ENCODE data around the gene XRCC5.

DNA sequence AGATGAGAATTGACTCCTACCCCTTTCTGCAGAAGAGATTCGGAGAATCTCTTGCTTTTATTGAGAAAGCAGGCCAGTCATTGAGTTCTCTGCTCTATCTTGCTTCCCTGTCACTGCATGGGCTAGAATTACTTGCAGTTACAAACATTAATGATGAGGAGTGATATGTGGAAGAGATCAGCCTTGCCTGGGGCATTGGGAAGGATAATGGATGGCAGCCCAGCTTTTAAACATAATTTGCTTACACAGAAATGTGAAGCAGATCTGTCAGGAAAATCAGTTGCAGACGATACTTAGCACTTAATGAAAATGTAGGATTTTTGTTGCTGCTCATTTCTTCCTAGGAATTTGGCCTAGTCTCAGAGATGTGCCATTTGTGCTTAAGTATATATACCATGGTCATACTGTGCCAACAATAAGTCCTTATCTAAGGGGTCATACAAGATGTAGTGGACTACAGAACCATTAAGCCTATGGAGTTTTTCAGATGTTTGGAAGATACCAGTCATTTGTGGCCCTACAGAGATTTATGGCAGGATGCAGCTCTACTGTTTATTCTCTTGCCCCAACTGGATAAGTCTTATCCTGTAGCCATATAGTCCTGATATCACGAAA, 92.7 kb downstream of the XRCC5 start:
- TF ChIP-seq, protein P1, sequence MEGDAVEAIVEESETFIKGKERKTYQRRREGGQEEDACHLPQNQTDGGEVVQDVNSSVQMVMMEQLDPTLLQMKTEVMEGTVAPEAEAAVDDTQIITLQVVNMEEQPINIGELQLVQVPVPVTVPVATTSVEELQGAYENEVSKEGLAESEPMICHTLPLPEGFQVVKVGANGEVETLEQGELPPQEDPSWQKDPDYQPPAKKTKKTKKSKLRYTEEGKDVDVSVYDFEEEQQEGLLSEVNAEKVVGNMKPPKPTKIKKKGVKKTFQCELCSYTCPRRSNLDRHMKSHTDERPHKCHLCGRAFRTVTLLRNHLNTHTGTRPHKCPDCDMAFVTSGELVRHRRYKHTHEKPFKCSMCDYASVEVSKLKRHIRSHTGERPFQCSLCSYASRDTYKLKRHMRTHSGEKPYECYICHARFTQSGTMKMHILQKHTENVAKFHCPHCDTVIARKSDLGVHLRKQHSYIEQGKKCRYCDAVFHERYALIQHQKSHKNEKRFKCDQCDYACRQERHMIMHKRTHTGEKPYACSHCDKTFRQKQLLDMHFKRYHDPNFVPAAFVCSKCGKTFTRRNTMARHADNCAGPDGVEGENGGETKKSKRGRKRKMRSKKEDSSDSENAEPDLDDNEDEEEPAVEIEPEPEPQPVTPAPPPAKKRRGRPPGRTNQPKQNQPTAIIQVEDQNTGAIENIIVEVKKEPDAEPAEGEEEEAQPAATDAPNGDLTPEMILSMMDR (IDR thresholded peaks at IDR 0.05), result no peak
- no peak for TF ChIP-seq EZH2 (IDR thresholded peaks at IDR 0.05)

Measured in neural progenitor cell (in vitro differentiated cells).